Chondrocyte (in vitro differentiated cells): ENCODE results near the gene NAT10. TPM values are rescaled to one million over a fixed set of nuclear protein-coding genes. Genes with fewer than 3 reads are reported as not detected.

Source experiments
- DNase-seq: peaks from one replicate; pipeline ENCODE4 v3.0.0; 2021; ENCODE audit warnings: mixed read lengths, low spot score
- H3K27ac Mint-ChIP-seq: one replicate; pipeline ENCODE4 v1.8.0; 2021; ENCODE audit warnings: mild to moderate bottlenecking, moderate library complexity, mixed read lengths; ENCODE audit not compliant: unreplicated experiment
- H3K27me3 Mint-ChIP-seq: 2 replicates; pipeline ENCODE4 v1.8.0; 2021; ENCODE audit warnings: low read depth, mixed read lengths
- H3K36me3 Mint-ChIP-seq: 2 replicates; pipeline ENCODE4 v1.8.0; 2021; ENCODE audit warnings: low read depth, mixed read lengths
- H3K4me1 Mint-ChIP-seq: 2 replicates; pipeline ENCODE4 v1.8.0; 2021; ENCODE audit warnings: low read depth, mild to moderate bottlenecking, mixed read lengths
- H3K4me3 Mint-ChIP-seq: one replicate; pipeline ENCODE4 v1.8.0; 2021; ENCODE audit warnings: mild to moderate bottlenecking, moderate library complexity, mixed read lengths; ENCODE audit not compliant: unreplicated experiment
- H3K9me3 Mint-ChIP-seq: 2 replicates; pipeline ENCODE4 v1.8.0; 2021; ENCODE audit warnings: low read depth, mixed read lengths
- CTCF ChIP-seq: fragments of 200-600 bp; sonication (generic); IDR thresholded peaks from 2 replicates; pipeline ENCODE4 v1.5.0; 2021; ENCODE audit warnings: antibody characterized with exemption, mild to moderate bottlenecking, moderate library complexity
- total RNA-seq: library from RNA; stranded (reverse); gene quantifications from 3 replicates; pipeline ENCODE4 v1.2.1, GENCODE V29; 2021

NAT10 gene
- total RNA-seq, 1 donor from 2014 or later = 25.8 TPM

GRCh38 chr11:34072832-34073231 lies 32.6 kb upstream of the NAT10 start:
- no peak for TF ChIP-seq CTCF
- Mint-ChIP-seq H3K27me3 (no peaks in the 10 kb centered on the region), H3K4me3 (no peak overlapping the region), H3K4me1 (peaks cover 40% of the 10 kb centered on the region), H3K27ac (no peak overlapping the region), H3K36me3 (peaks cover 21% of the 10 kb centered on the region), H3K9me3 (no peaks in the 10 kb centered on the region)
- no peak for DNase-seq

- no peaks in the 10 kb centered on the region for H3K27me3 Mint-ChIP-seq
- peaks cover 26% of the 10 kb centered on the region for H3K36me3 Mint-ChIP-seq
- no peak for DNase-seq
- H3K9me3 Mint-ChIP-seq = no peaks in the 10 kb centered on the region
- no peak overlapping the region for H3K4me3 Mint-ChIP-seq
- peaks cover 34% of the 10 kb centered on the region for H3K4me1 Mint-ChIP-seq
- no peak for TF ChIP-seq CTCF
- no peak overlapping the region for H3K27ac Mint-ChIP-seq
Observed at GRCh38 chr11:34074391-34074790, 31.0 kb upstream of the NAT10 start.

- peaks cover 28% of the 10 kb centered on the region for H3K4me1 Mint-ChIP-seq
- peak overlapping the region; percentile 62 for H3K27ac Mint-ChIP-seq
- H3K9me3 Mint-ChIP-seq = no peaks in the 10 kb centered on the region
- H3K36me3 Mint-ChIP-seq = peaks cover 29% of the 10 kb centered on the region
- no peak for TF ChIP-seq CTCF
- H3K27me3 Mint-ChIP-seq = no peaks in the 10 kb centered on the region
- no peak for DNase-seq
- H3K4me3 Mint-ChIP-seq = no peak overlapping the region
Observed at GRCh38 chr11:34075178-34075820, 30.1 kb upstream of the NAT10 start.

GRCh38 chr11:34080609-34081008 lies 24.8 kb upstream of the NAT10 start:
- no peaks in the 10 kb centered on the region for H3K9me3 Mint-ChIP-seq
- peaks cover 11% of the 10 kb centered on the region for H3K4me1 Mint-ChIP-seq
- no peak overlapping the region for H3K27ac Mint-ChIP-seq
- H3K36me3 Mint-ChIP-seq = peaks cover 43% of the 10 kb centered on the region
- DNase-seq = no peak
- H3K4me3 Mint-ChIP-seq = no peak overlapping the region
- H3K27me3 Mint-ChIP-seq = no peaks in the 10 kb centered on the region
- TF ChIP-seq CTCF = no peak

- no peaks in the 10 kb centered on the region for H3K27me3 Mint-ChIP-seq
- TF ChIP-seq CTCF = no peak
- peaks cover 44% of the 10 kb centered on the region for H3K36me3 Mint-ChIP-seq
- H3K27ac Mint-ChIP-seq = no peak overlapping the region
- no peak for DNase-seq
- H3K4me3 Mint-ChIP-seq = no peak overlapping the region
- H3K4me1 Mint-ChIP-seq = no peaks in the 10 kb centered on the region
- H3K9me3 Mint-ChIP-seq = no peaks in the 10 kb centered on the region
Observed at GRCh38 chr11:34084637-34085036, 20.8 kb upstream of the NAT10 start.
